ENCODE results near the gene FGFBP3.

Gene FGFBP3

GRCh38 chr10:91864744-91865143 lies 44.5 kb downstream of the FGFBP3 start:
- Histone ChIP-seq H3K9me3 (ENCODE audit: insufficient read depth, low read length) (no peaks in the 10 kb centered on the region), H3K36me3 (replicated peaks; ENCODE audit: low read depth, low read length) (peaks cover 32% of the 10 kb centered on the region), H3K79me2 (ENCODE audit: low read length) (no peaks in the 10 kb centered on the region), H4K20me1 (ENCODE audit: insufficient read depth, low read length) (no peaks in the 10 kb centered on the region), H3K4me2 (ENCODE audit: low read length) (no peak overlapping the region), H3K4me1 (ENCODE audit: low read length) (peaks cover 16% of the 10 kb centered on the region), H2AFZ (ENCODE audit: low read depth, low read length) (no peak overlapping the region), H3K27ac (ENCODE audit: low read length) (no peak overlapping the region), H3K4me3 (ENCODE audit: low read length) (no peak overlapping the region), H3K27me3 (ENCODE audit: low read depth, low read length) (no peaks in the 10 kb centered on the region), H3K9ac (ENCODE audit: low read length) (no peak overlapping the region)
- TF ChIP-seq, protein P1, sequence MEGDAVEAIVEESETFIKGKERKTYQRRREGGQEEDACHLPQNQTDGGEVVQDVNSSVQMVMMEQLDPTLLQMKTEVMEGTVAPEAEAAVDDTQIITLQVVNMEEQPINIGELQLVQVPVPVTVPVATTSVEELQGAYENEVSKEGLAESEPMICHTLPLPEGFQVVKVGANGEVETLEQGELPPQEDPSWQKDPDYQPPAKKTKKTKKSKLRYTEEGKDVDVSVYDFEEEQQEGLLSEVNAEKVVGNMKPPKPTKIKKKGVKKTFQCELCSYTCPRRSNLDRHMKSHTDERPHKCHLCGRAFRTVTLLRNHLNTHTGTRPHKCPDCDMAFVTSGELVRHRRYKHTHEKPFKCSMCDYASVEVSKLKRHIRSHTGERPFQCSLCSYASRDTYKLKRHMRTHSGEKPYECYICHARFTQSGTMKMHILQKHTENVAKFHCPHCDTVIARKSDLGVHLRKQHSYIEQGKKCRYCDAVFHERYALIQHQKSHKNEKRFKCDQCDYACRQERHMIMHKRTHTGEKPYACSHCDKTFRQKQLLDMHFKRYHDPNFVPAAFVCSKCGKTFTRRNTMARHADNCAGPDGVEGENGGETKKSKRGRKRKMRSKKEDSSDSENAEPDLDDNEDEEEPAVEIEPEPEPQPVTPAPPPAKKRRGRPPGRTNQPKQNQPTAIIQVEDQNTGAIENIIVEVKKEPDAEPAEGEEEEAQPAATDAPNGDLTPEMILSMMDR (IDR thresholded peaks at IDR 0.05; ENCODE audit: low read depth, low read length): no peak
- no peak for TF ChIP-seq EZH2phosphoT487 (IDR thresholded peaks at IDR 0.05; ENCODE audit: low read depth)

GRCh38 chr10:91864099-91864498 lies 45.2 kb downstream of the FGFBP3 start:
- Histone ChIP-seq H3K4me1 (ENCODE audit: low read length) (peaks cover 16% of the 10 kb centered on the region), H4K20me1 (ENCODE audit: insufficient read depth, low read length) (no peaks in the 10 kb centered on the region), H3K27ac (ENCODE audit: low read length) (no peak overlapping the region), H3K4me3 (ENCODE audit: low read length) (no peak overlapping the region), H3K27me3 (ENCODE audit: low read depth, low read length) (no peaks in the 10 kb centered on the region), H3K9me3 (ENCODE audit: insufficient read depth, low read length) (no peaks in the 10 kb centered on the region), H3K9ac (ENCODE audit: low read length) (no peak overlapping the region), H3K79me2 (ENCODE audit: low read length) (no peaks in the 10 kb centered on the region), H3K36me3 (replicated peaks; ENCODE audit: low read depth, low read length) (peaks cover 36% of the 10 kb centered on the region), H3K4me2 (ENCODE audit: low read length) (no peak overlapping the region), H2AFZ (ENCODE audit: low read depth, low read length) (no peak overlapping the region)
- TF ChIP-seq, protein P1 (IDR thresholded peaks at IDR 0.05; ENCODE audit: low read depth, low read length): no peak
- TF ChIP-seq EZH2phosphoT487 (IDR thresholded peaks at IDR 0.05; ENCODE audit: low read depth): no peak

GRCh38 chr10:91860885-91861284 lies 48.4 kb downstream of the FGFBP3 start:
- H3K4me3 ChIP-seq (ENCODE audit: low read length): no peak overlapping the region
- no peaks in the 10 kb centered on the region for H3K9me3 ChIP-seq (ENCODE audit: insufficient read depth, low read length)
- no peaks in the 10 kb centered on the region for H3K79me2 ChIP-seq (ENCODE audit: low read length)
- H2AFZ ChIP-seq (ENCODE audit: low read depth, low read length): no peak overlapping the region
- H3K4me1 ChIP-seq (ENCODE audit: low read length): peaks cover 16% of the 10 kb centered on the region
- H3K4me2 ChIP-seq (ENCODE audit: low read length): peak overlapping the region; percentile 31
- peak overlapping the region; percentile 38 for H3K27ac ChIP-seq (ENCODE audit: low read length)
- no peak for TF ChIP-seq EZH2phosphoT487 (IDR thresholded peaks at IDR 0.05; ENCODE audit: low read depth)
- TF ChIP-seq, protein P1 (IDR thresholded peaks at IDR 0.05; ENCODE audit: low read depth, low read length): no peak
- H4K20me1 ChIP-seq (ENCODE audit: insufficient read depth, low read length): no peaks in the 10 kb centered on the region
- H3K9ac ChIP-seq (ENCODE audit: low read length): no peak overlapping the region
- peaks cover 42% of the 10 kb centered on the region for H3K36me3 ChIP-seq (replicated peaks; ENCODE audit: low read depth, low read length)
- H3K27me3 ChIP-seq (ENCODE audit: low read depth, low read length): no peaks in the 10 kb centered on the region

DNA sequence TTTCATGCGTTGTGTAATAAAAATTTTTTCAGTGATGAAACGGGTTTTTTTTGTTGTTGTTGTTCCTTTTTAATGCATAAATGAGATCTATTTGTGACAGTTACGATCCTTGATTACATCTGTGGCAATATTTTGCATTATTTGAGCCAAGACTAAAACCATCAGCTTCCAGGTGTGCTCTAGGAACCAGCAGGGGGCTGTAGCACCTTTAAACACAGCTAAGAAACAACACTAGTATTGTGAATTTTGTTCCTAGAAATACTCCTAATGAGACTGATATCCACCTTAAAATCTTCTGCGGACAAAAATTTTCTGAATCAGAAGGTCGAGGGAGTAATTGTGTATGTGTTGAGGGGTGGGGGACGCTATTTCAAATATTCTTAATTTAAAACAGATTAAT lies 52.6 kb downstream of the FGFBP3 start:
- Histone ChIP-seq H3K36me3 (replicated peaks; ENCODE audit: low read depth, low read length) (peaks cover 19% of the 10 kb centered on the region), H4K20me1 (ENCODE audit: insufficient read depth, low read length) (no peaks in the 10 kb centered on the region), H2AFZ (ENCODE audit: low read depth, low read length) (no peak overlapping the region), H3K9me3 (ENCODE audit: insufficient read depth, low read length) (no peaks in the 10 kb centered on the region), H3K4me1 (ENCODE audit: low read length) (peaks cover 16% of the 10 kb centered on the region), H3K27me3 (ENCODE audit: low read depth, low read length) (no peaks in the 10 kb centered on the region), H3K4me2 (ENCODE audit: low read length) (no peak overlapping the region), H3K79me2 (ENCODE audit: low read length) (no peaks in the 10 kb centered on the region), H3K27ac (ENCODE audit: low read length) (no peak overlapping the region), H3K9ac (ENCODE audit: low read length) (no peak overlapping the region), H3K4me3 (ENCODE audit: low read length) (no peak overlapping the region)
- no peak for TF ChIP-seq EZH2phosphoT487 (IDR thresholded peaks at IDR 0.05; ENCODE audit: low read depth)
- TF ChIP-seq, protein P1 (IDR thresholded peaks at IDR 0.05; ENCODE audit: low read depth, low read length): peak; percentile 47

Data from OCI-LY3 (cell line).